Retinal pigment epithelial cell (primary cell): Measurements from ENCODE around the gene GPX2.

ENCODE experiments used
- DNase-seq: peaks from one replicate; pipeline ENCODE4 v3.0.0-alpha.2; 2010; ENCODE audit warnings: low read depth
- H3K4me3 ChIP-seq: 2 replicates; pipeline ENCODE4 v1.5.1; 2011; ENCODE audit warnings: mild to moderate bottlenecking, low read length, control low read depth, moderate library complexity
- TF ChIP-seq, protein P1 (sequence below): conservative IDR thresholded peaks from 2 replicates; pipeline ENCODE4 v1.5.1; 2011; ENCODE audit warnings: low read depth, low read length, control low read depth, inconsistent platforms

GPX2 gene

DNA sequence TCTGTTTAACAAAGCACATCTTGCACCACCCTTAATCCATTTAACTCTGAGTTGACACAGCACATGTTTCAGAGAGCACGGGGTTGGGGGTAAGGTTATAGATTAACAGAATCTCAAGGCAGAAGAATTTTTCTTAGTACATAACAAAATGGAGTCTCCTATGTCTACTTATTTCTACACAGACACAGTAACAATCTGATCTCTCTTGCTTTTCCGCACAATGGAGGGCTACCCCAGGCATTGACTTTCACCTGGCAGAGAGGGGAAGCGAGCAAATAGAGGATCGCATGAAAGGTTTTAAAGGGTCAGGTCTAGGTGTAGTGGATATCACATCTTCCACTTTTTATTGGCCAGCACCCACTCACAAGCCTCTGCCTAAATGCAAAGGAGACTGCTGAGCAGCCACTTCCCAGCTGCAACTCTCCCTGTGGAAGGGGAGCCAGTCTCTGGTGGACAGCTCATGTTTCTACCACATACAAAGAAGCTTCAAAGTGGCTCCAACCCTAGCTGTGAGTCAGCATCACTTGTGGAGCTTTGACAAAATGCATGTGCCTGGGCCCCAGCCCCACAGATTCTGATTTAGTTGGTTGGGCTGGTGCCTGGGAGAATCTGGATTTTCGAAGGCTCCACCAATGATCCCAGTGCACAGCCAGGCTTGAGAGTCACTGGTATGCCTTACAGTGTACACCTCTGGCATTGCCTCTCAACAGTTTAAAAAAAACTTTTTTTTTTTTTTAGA is 37.0 kb upstream of the GPX2 start:
- TF ChIP-seq, protein P1, sequence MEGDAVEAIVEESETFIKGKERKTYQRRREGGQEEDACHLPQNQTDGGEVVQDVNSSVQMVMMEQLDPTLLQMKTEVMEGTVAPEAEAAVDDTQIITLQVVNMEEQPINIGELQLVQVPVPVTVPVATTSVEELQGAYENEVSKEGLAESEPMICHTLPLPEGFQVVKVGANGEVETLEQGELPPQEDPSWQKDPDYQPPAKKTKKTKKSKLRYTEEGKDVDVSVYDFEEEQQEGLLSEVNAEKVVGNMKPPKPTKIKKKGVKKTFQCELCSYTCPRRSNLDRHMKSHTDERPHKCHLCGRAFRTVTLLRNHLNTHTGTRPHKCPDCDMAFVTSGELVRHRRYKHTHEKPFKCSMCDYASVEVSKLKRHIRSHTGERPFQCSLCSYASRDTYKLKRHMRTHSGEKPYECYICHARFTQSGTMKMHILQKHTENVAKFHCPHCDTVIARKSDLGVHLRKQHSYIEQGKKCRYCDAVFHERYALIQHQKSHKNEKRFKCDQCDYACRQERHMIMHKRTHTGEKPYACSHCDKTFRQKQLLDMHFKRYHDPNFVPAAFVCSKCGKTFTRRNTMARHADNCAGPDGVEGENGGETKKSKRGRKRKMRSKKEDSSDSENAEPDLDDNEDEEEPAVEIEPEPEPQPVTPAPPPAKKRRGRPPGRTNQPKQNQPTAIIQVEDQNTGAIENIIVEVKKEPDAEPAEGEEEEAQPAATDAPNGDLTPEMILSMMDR = no peak
- H3K4me3 ChIP-seq = no peak overlapping the region
- no peak for DNase-seq

DNA sequence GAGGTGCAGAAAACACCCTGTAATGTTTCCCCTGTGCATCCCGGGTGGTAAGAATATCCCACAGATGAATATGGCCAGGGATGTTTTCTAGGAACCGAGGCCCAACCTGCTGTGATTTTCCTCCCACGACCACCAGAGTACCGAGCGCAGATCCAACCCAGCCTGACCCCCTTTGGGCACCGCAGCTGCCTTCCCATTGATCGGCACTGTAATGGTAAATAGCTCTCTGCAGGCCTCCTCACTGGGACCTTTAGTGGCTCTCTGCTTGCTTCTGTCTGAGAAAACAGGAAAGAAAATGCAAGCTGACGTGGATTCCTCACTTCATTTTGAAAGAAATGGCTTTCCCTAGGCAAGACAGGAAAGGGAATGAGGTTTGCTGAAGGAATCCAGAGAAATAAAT is 32.0 kb upstream of the GPX2 start:
- no peak for DNase-seq
- TF ChIP-seq, protein P1 = no peak
- H3K4me3 ChIP-seq = no peak overlapping the region

DNA sequence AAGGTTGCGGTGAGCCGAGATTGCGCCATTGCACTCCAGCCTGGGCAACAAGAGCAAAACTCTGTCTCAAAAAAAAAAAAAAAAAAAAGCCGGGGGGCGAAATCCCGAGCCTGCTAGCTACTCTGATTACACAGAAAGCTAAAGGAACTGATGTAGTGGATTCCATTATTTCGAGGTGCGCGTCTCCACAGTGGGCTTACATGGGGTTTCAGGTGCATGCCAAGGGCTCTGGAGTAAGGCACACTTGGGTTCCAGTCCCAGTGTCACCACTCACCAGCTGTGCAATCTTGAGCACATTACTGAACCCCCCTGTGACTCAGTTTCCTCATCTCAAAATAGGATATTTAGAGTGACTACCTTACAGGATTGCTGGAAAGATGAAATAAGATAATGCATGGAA is 31.3 kb upstream of the GPX2 start:
- TF ChIP-seq, protein P1 = no peak
- DNase-seq = no peak
- H3K4me3 ChIP-seq = no peak overlapping the region

DNA sequence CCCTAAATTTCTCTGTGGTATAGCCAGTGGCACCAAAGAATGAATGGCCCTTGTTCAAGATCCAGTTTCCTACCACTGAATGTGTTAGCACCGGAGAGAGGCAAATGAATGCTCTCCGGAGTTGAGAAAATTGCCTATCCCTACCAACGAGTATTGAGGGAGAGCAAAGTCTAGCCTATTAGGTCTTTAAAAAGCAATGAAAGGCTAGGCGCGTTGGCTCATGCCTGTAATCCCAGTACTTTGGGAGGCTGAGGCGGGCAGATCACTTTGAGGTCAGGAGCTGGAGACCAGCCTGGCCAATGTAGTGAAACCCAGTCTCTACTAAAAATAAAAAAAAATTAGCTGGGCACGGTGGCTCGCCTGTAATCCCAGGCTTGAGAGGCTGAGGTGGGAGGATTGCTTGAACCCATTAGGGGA is 30.5 kb upstream of the GPX2 start:
- DNase-seq = no peak
- TF ChIP-seq, protein P1 = no peak
- no peak overlapping the region for H3K4me3 ChIP-seq

- H3K4me3 ChIP-seq = peak within 1 kb of the TSS; percentile 60
- TF ChIP-seq, protein P1 = no peak
- no peak for DNase-seq
These were observed 29.6 kb upstream of the GPX2 start, which contains the start of gene RAB15 for GRCh38 chr14:64971943-64972791. RAB15 (minus strand) TSS chr14:64972336; CDS start chr14:64972076, 260 bp downstream.

- peak overlapping the region; percentile 60 for H3K4me3 ChIP-seq
- TF ChIP-seq, protein P1 = no peak
- DNase-seq = no peak
These were observed 29.0 kb upstream of the GPX2 start for GRCh38 chr14:64971491-64971942.
